Fibroblast of lung (primary cell): ENCODE results near the gene GPR22. TPM values are rescaled to one million over a fixed set of nuclear protein-coding genes. Genes with fewer than 3 reads are reported as not detected.

Experiments
- DNase-seq, 2 donors: peaks; one replicate each; pipeline versions ENCODE4 v3.0.0 to v3.0.0-alpha.2; 2010; ENCODE audit warnings: low read depth in 2 of 2
- H2AFZ ChIP-seq: 2 replicates; pipeline ENCODE4 v1.5.1; 2012; ENCODE audit warnings: low read length, control low read depth, inconsistent platforms
- H3K27ac ChIP-seq: 2 replicates; pipeline ENCODE4 v1.5.1; 2011; ENCODE audit warnings: low read length, control low read depth; ENCODE audit not compliant: insufficient read depth
- H3K27me3 ChIP-seq: 2 replicates; pipeline ENCODE4 v1.5.1; 2011; ENCODE audit warnings: mild to moderate bottlenecking, low read length; ENCODE audit not compliant: control insufficient read depth, insufficient read depth
- H3K36me3 ChIP-seq: 2 replicates; pipeline ENCODE4 v1.5.1; 2011; ENCODE audit warnings: low read length; ENCODE audit not compliant: control insufficient read depth, insufficient read depth
- H3K4me1 ChIP-seq: 2 replicates; pipeline ENCODE4 v1.5.1; 2011; ENCODE audit warnings: low read length; ENCODE audit not compliant: control insufficient read depth, insufficient read depth; ENCODE audit errors: extremely low read depth
- H3K4me2 ChIP-seq: 2 replicates; pipeline ENCODE4 v1.5.1; 2011; ENCODE audit warnings: low read length, control low read depth; ENCODE audit not compliant: insufficient read depth; ENCODE audit errors: extremely low read depth
- H3K4me3 ChIP-seq, 4 experiments: fragments of 200-600 bp in 1 of 4; sonication (generic) in 1 of 4; replicated peaks in 1 of 4; 2 replicates each; pipeline ENCODE4 v1.5.1; 2011 to 2016; ENCODE audit warnings: low read length in 4 of 4, low read depth in 3 of 4, mild to moderate bottlenecking in 3 of 4, control low read depth in 2 of 4, inconsistent platforms in 1 of 4, mixed read lengths in 1 of 4; ENCODE audit not compliant: insufficient read depth in 1 of 4; ENCODE audit errors: control extremely low read depth in 1 of 4
- H3K79me2 ChIP-seq: 2 replicates; pipeline ENCODE4 v1.5.1; 2012; ENCODE audit warnings: mild to moderate bottlenecking, low read length, inconsistent platforms; ENCODE audit not compliant: control insufficient read depth, insufficient read depth
- H3K9ac ChIP-seq: 2 replicates; pipeline ENCODE4 v1.5.1; 2011; ENCODE audit warnings: mild to moderate bottlenecking, low read length, control low read depth; ENCODE audit not compliant: insufficient read depth
- H3K9me3 ChIP-seq: 2 replicates; pipeline ENCODE4 v1.5.1; 2012; ENCODE audit warnings: low read depth, low read length; ENCODE audit not compliant: control insufficient read depth, insufficient read depth
- H4K20me1 ChIP-seq: 2 replicates; pipeline ENCODE4 v1.5.1; 2011; ENCODE audit warnings: low read length; ENCODE audit not compliant: control insufficient read depth, insufficient read depth; ENCODE audit errors: extremely low read depth
- EZH2 ChIP-seq: IDR thresholded peaks from 2 replicates; pipeline ENCODE4 v1.5.1; 2012; ENCODE audit warnings: low read length, control low read depth, mild to moderate bottlenecking; ENCODE audit errors: missing control alignments
- polyA plus RNA-seq, 2 donors: library from polyadenylated mRNA; depleted of rRNA in 1 of 2; stranded (reverse) in 1 of 2; unstranded in 1 of 2; fragments of >200 nt; gene quantifications; 2 replicates each; pipeline ENCODE4 v1.2.1, GENCODE V29; 2011 to 2012; ENCODE audit warnings: missing spikeins in 1 of 2
- total RNA-seq: library from RNA; depleted of rRNA; stranded (reverse); fragments of >200 nt; gene quantifications from 2 replicates; pipeline ENCODE4 v1.2.1, GENCODE V29; 2014
- TF ChIP-seq, protein P1 (sequence below), 2 donors: IDR thresholded peaks in 1 of 2; conservative IDR thresholded peaks in 1 of 2; 1 replicate in 1 of 2; 2 replicates in 1 of 2; pipeline ENCODE4 v1.5.1; 2011 to 2012; ENCODE audit warnings: low read length in 2 of 2, control low read depth in 1 of 2, inconsistent platforms in 1 of 2, low read depth in 1 of 2, mild to moderate bottlenecking in 1 of 2

Gene GPR22
- total and polyA plus RNA-seq, 2 donors (not counting 1 experiment from before 2014, with no cell fraction given) = not detected

DNA sequence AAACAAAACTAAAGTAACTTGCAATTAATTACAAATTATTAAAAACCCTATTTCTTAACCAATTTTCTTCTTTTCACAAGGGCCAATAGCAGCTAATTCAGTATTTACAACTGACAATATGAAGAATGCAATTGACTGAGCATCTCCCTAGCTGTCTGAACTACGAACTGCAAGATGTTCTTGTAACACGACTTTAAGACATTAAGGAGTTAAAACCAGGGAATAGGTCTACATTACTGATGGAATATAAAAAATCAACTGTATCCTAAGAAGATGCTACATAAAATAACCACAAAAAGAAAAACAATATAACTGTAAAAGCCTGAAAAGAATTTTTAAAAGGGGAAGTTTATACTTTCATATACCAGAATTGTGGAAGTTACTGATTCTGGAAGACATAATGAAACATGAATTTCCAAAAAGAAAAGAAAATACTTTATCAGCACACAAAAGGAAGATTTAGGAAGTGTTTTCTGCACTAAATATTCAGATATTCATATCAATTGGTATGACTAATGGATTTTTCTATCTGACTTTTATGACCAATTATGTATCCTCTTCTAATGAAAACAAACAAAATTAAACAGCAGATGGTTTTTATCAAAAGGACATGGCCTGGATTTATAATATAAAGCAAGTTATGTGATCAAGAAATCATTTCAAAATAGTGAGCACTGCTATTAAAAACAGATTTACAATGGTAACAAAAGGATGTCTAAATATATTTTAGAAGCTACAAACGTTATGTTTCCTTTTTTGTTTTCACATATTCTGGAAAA, 1.6 kb downstream of the GPR22 start:
- Histone ChIP-seq H3K27ac (no peak overlapping the region), H3K4me2 (peak overlapping the region; percentile 72), H3K9ac (no peak overlapping the region), H3K4me3 (peak overlapping the region in 1 of 4 experiments; percentile 11), H4K20me1 (no peaks in the 10 kb centered on the region), H3K4me1 (peaks cover 8% of the 10 kb centered on the region), H3K36me3 (no peaks in the 10 kb centered on the region), H3K79me2 (no peaks in the 10 kb centered on the region), H3K9me3 (no peaks in the 10 kb centered on the region), H3K27me3 (no peaks in the 10 kb centered on the region), H2AFZ (no peak overlapping the region)
- TF ChIP-seq EZH2 = no peak
- TF ChIP-seq, protein P1, sequence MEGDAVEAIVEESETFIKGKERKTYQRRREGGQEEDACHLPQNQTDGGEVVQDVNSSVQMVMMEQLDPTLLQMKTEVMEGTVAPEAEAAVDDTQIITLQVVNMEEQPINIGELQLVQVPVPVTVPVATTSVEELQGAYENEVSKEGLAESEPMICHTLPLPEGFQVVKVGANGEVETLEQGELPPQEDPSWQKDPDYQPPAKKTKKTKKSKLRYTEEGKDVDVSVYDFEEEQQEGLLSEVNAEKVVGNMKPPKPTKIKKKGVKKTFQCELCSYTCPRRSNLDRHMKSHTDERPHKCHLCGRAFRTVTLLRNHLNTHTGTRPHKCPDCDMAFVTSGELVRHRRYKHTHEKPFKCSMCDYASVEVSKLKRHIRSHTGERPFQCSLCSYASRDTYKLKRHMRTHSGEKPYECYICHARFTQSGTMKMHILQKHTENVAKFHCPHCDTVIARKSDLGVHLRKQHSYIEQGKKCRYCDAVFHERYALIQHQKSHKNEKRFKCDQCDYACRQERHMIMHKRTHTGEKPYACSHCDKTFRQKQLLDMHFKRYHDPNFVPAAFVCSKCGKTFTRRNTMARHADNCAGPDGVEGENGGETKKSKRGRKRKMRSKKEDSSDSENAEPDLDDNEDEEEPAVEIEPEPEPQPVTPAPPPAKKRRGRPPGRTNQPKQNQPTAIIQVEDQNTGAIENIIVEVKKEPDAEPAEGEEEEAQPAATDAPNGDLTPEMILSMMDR (conservative IDR thresholded peaks at IDR 0.05 in 1 of 2, IDR thresholded peaks at IDR 0.05 in 1 of 2; ENCODE audit: low read depth in 1 of 2, low read length in 2 of 2) = no peak
- peak in 1 of 2 donors; percentile 7 for DNase-seq

DNA sequence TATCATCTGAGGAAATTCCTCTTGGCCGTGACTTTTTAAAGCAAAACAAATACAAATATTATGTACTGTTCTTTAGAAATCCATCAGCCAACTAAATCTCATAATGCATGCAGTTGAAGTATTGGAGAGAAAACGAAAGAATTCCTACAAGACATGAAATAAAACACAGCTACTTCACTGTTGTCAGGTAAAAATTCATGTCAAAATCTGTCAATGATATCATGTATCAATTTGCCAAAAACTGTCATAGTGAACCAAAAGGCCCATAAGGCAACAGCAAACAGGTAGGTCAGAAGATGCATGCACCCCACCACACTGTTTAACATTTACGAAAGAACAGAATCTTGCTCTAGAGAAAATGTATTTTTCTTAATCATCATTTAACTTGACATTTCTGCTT, 2.3 kb downstream of the GPR22 start:
- H4K20me1 ChIP-seq = no peaks in the 10 kb centered on the region
- H3K4me3 ChIP-seq = peak overlapping the region in 1 of 4 experiments; percentile 11
- no peak for DNase-seq
- no peak overlapping the region for H3K9ac ChIP-seq
- H3K27me3 ChIP-seq = no peaks in the 10 kb centered on the region
- H3K4me1 ChIP-seq = peaks cover 8% of the 10 kb centered on the region
- no peak for TF ChIP-seq EZH2
- TF ChIP-seq, protein P1 (conservative IDR thresholded peaks at IDR 0.05 in 1 of 2, IDR thresholded peaks at IDR 0.05 in 1 of 2; ENCODE audit: low read depth in 1 of 2, low read length in 2 of 2) = no peak
- H3K79me2 ChIP-seq = no peaks in the 10 kb centered on the region
- H3K9me3 ChIP-seq = no peaks in the 10 kb centered on the region
- no peak overlapping the region for H2AFZ ChIP-seq
- H3K27ac ChIP-seq = no peak overlapping the region
- no peaks in the 10 kb centered on the region for H3K36me3 ChIP-seq
- peak overlapping the region; percentile 72 for H3K4me2 ChIP-seq

DNA sequence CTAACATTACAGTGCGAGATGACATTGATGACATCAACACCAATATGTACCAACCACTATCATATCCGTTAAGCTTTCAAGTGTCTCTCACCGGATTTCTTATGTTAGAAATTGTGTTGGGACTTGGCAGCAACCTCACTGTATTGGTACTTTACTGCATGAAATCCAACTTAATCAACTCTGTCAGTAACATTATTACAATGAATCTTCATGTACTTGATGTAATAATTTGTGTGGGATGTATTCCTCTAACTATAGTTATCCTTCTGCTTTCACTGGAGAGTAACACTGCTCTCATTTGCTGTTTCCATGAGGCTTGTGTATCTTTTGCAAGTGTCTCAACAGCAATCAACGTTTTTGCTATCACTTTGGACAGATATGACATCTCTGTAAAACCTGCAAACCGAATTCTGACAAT, 4.3 kb downstream of the GPR22 start:
- Histone ChIP-seq H3K4me1 (peaks cover 8% of the 10 kb centered on the region), H4K20me1 (no peaks in the 10 kb centered on the region), H2AFZ (no peak overlapping the region), H3K4me3 (no peak overlapping the region), H3K4me2 (no peak overlapping the region), H3K27ac (no peak overlapping the region), H3K9me3 (no peaks in the 10 kb centered on the region), H3K27me3 (no peaks in the 10 kb centered on the region), H3K36me3 (no peaks in the 10 kb centered on the region), H3K79me2 (no peaks in the 10 kb centered on the region), H3K9ac (no peak overlapping the region)
- no peak for DNase-seq
- no peak for TF ChIP-seq EZH2
- TF ChIP-seq, protein P1 (conservative IDR thresholded peaks at IDR 0.05 in 1 of 2, IDR thresholded peaks at IDR 0.05 in 1 of 2; ENCODE audit: low read depth in 1 of 2, low read length in 2 of 2) = no peak
